AG10803 (cell line): Measurements from ENCODE around the gene PIGT.

Experiments
- DNase-seq: peaks from one replicate; pipeline ENCODE4 v3.0.0; 2010; ENCODE audit warnings: low read depth
- H3K4me3 ChIP-seq: 2 replicates; pipeline ENCODE4 v1.5.1; 2011; ENCODE audit warnings: mild to moderate bottlenecking, low read length, control low read depth
- CTCF ChIP-seq: conservative IDR thresholded peaks from 2 replicates; pipeline ENCODE4 v1.5.1; 2011; ENCODE audit warnings: mild to moderate bottlenecking, low read length, control low read depth, inconsistent platforms

Gene PIGT

DNA sequence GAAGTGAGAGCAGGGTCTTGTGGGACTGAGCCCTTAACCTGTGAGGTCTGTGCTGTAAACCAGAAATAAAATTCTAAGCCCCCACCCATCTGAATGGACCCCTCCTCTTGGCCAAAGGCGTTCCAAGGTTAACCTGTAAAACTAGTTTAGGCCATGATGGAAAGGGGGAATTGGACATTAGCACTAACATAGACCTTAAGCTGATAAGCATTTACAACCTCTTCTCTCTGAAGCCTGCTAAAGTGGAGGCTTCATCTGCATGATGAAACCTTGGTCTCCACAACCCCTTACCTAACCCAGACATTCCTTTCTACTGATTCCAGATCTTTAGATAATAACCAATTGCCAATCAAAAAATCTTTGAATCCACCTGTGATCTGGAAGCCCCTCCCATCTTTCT, 25.8 kb downstream of the PIGT start:
- no peak overlapping the region for H3K4me3 ChIP-seq
- no peak for DNase-seq
- no peak for TF ChIP-seq CTCF

- no peak overlapping the region for H3K4me3 ChIP-seq
- DNase-seq: no peak
- no peak for TF ChIP-seq CTCF
Measured at GRCh38 chr20:45444050-45444449, 28.1 kb downstream of the PIGT start.

DNA sequence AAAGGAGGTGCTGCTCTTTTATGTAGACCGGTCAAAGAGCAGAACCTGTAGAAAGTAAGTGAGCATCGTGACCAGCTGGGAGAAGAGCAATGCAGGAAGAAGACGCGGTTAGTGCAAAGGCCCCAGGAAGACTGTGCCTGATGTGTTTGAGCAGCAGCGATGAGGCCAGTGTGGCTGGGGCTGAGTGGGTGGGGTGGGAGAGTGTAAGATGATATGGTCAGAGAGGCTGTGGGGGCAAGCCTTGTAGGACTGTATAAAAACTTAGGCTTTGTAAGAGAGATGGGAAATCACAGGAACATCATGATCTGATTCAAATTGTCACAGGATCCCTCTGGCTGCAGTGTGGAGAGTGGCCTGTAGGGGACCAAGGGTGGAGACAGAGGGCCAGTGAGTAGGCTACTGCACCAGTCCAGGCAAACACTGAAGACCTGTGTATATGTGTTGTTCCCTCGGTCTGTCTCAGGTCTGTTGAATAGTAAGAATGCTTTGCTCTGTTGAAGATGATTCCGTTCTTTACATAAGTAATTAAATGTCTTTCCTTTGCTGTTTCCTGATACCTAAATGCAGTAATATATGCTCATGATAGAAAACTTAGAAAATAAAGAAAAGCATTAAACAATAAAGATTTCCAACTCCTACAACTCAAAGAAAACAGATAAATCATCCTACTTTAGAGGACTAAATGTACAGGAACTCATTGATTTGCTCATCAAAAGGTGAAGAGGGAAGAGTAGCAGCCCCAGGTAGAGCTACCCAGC, 30.0 kb downstream of the PIGT start:
- DNase-seq: peak; percentile 9
- TF ChIP-seq CTCF: peak; percentile 60
- no peak overlapping the region for H3K4me3 ChIP-seq

- DNase-seq: no peak
- no peak overlapping the region for H3K4me3 ChIP-seq
- TF ChIP-seq CTCF: no peak
Measured at GRCh38 chr20:45448270-45448669, 32.3 kb downstream of the PIGT start.

GRCh38 chr20:45449528-45449927, 33.6 kb downstream of the PIGT start:
- TF ChIP-seq CTCF: no peak
- DNase-seq: no peak
- H3K4me3 ChIP-seq: no peak overlapping the region

- H3K4me3 ChIP-seq: no peak overlapping the region
- DNase-seq: peak; percentile 57
- peak; percentile 59 for TF ChIP-seq CTCF
Measured at GRCh38 chr20:45450097-45450818, 34.3 kb downstream of the PIGT start.

DNA sequence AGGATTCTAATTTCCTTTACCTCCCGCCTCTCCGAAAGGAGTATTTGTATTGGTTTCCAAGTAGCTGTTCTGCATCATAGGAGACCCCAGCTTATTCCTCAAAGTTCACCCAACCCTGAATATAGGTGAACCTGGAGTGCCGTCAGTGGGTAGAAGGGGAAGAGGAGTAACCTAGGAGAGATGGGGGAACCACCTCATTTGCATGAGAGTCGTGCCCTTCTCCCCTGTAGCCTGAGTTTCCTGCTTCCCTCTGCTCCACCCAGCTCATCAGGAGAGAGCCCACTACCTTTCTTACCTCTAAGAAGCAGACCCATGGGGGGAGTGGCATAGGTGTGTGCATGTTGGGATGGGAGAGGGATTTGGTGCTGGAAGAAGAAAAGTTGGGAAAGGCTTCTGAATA, 36.3 kb downstream of the PIGT start:
- TF ChIP-seq CTCF: no peak
- no peak overlapping the region for H3K4me3 ChIP-seq
- DNase-seq: no peak
